GM23248 (cell line): ENCODE data around the gene NCLN.

Experiments used
- EZH2 ChIP-seq: fragments of 200-600 bp; sonication (generic); IDR thresholded peaks from 2 replicates; pipeline ENCODE4 v1.6.1; 2018; ENCODE audit warnings: antibody characterized with exemption, mild to moderate bottlenecking; ENCODE audit not compliant: insufficient read depth, poor library complexity, severe bottlenecking
- EZH2phosphoT487 ChIP-seq: fragments of 200-600 bp; sonication (generic); IDR thresholded peaks from 2 replicates; pipeline ENCODE4 v1.6.1; 2018; ENCODE audit warnings: antibody characterized with exemption, moderate library complexity, mild to moderate bottlenecking, low read depth; ENCODE audit not compliant: insufficient read depth

- no peak for TF ChIP-seq EZH2
- no peak for TF ChIP-seq EZH2phosphoT487
Measured at GRCh38 chr19:3176715-3177501, 8.8 kb upstream of the NCLN start.
